Brain microvascular endothelial cell (primary cell): ENCODE measurements around the gene WASL.
"Not testable (repeated sequence)": the region's sequence is repeated elsewhere in the genome, so short reads cannot be mapped to it uniquely, and the experiment has no call there.

Experiments
- DNase-seq: peaks from one replicate; pipeline ENCODE4 v3.0.0-alpha.2; 2020
- H3K27ac ChIP-seq: fragments of 250-450 bp; sonication (Bioruptor Pico); 2 replicates; pipeline ENCODE4 v1.5.1; 2020; ENCODE audit warnings: mild to moderate bottlenecking, moderate library complexity
- H3K27me3 ChIP-seq: fragments of 250-450 bp; sonication (Bioruptor Pico); replicated peaks from 2 replicates; pipeline ENCODE4 v1.5.1; 2020; ENCODE audit warnings: mild to moderate bottlenecking
- H3K36me3 ChIP-seq: fragments of 250-450 bp; sonication (Bioruptor Pico); replicated peaks from 2 replicates; pipeline ENCODE4 v1.5.1; 2020; ENCODE audit warnings: mild to moderate bottlenecking
- H3K4me3 ChIP-seq: 2 replicates; pipeline ENCODE4 v1.5.1; 2011; ENCODE audit warnings: low read depth, mild to moderate bottlenecking, control low read depth, low read length, moderate library complexity
- CTCF ChIP-seq: IDR thresholded peaks from 2 replicates; pipeline ENCODE4 v1.5.1; 2011; ENCODE audit warnings: low read depth, mild to moderate bottlenecking, moderate library complexity, low read length, control low read depth, inconsistent platforms; ENCODE audit errors: missing control alignments
- in situ Hi-C: cut with HindIII; loops from 2 replicates; pipeline ENCODE4 v1.10.0; 2017; ENCODE audit warnings: low sequenced_read_pairs, low pct_ligation_motif_present

The WASL gene

GRCh38 chr7:123784263-123784662 lies 35.5 kb upstream of the WASL start:
- no peak for TF ChIP-seq CTCF
- Histone ChIP-seq H3K36me3 (no peaks in the 10 kb centered on the region), H3K27ac (no peak overlapping the region), H3K4me3 (no peak overlapping the region), H3K27me3 (no peaks in the 10 kb centered on the region)
- in situ Hi-C loops, result no loop called here
- no peak for DNase-seq

DNA sequence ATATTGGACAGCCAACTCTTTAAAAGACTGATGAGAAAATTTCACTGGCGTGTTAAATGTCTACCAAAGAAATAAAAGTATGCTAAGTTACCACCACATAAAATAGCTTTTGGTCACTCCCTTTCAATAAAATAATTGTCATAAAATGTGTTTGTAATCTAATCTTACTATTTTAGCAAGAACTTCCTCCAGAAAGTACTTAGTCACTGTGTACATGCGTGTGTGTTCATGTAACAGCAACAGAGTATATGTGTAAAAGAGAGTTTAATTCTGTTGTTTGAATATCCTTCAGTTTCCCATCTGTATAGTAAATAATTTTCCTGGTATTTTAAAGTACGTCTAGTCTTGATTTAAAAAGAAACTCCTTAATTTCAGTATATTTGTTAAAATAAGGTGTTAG lies 35.0 kb upstream of the WASL start:
- TF ChIP-seq CTCF, result no peak
- in situ Hi-C loops, result no loop called here
- DNase-seq, result no peak
- H3K27me3 ChIP-seq, result no peaks in the 10 kb centered on the region
- no peak overlapping the region for H3K4me3 ChIP-seq
- H3K36me3 ChIP-seq, result no peaks in the 10 kb centered on the region
- H3K27ac ChIP-seq, result no peak overlapping the region

DNA sequence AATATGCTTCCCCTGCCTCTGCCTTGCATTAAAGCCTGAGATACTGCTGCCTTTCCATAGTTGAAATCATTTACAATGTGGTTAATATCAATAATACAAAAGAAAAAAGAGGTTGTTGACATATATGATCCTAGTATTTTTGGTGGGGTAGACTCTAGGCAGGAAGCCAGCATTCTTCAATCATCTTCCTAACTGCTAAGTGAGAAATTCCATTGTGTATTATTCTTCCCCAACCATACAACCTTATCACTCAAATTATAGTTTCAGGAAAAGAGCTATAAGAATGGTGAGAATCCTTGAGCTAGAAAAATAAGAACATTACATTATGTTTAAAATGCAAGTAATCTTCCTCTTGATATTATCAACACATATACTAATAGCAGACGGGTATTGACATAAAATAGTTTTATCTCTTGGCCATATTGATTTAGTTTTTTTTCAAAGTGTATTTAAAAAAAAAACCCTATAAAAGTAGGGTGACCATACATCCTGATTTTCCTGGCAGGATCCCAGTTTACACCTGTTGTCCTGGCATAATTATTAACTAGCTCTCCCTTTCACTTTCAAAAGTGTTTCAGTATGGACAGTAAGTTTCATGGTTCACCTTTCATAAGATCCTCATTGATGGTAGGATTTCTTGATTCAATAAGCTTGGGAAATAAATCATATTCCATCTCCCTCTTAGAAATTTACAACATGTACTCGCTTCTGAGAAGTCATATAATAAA lies 33.4 kb upstream of the WASL start:
- in situ Hi-C loops, result no loop called here
- Histone ChIP-seq H3K4me3 (no peak overlapping the region), H3K27me3 (no peaks in the 10 kb centered on the region), H3K27ac (no peak overlapping the region), H3K36me3 (no peaks in the 10 kb centered on the region)
- no peak for TF ChIP-seq CTCF
- DNase-seq, result peak; percentile 20

- H3K27me3 ChIP-seq, in situ Hi-C loops, H3K36me3 ChIP-seq, H3K4me3 ChIP-seq, H3K27ac ChIP-seq, DNase-seq: not testable (repeated sequence)
These were observed 31.7 kb upstream of the WASL start for GRCh38 chr7:123780472-123780871.

- no peaks in the 10 kb centered on the region for H3K27me3 ChIP-seq
- H3K36me3 ChIP-seq, result no peaks in the 10 kb centered on the region
- in situ Hi-C loops, result no loop called here
- TF ChIP-seq CTCF, result no peak
- H3K4me3 ChIP-seq, result no peak overlapping the region
- DNase-seq, result no peak
- H3K27ac ChIP-seq, result no peak overlapping the region
These were observed 25.7 kb upstream of the WASL start for GRCh38 chr7:123774496-123774895.

DNA sequence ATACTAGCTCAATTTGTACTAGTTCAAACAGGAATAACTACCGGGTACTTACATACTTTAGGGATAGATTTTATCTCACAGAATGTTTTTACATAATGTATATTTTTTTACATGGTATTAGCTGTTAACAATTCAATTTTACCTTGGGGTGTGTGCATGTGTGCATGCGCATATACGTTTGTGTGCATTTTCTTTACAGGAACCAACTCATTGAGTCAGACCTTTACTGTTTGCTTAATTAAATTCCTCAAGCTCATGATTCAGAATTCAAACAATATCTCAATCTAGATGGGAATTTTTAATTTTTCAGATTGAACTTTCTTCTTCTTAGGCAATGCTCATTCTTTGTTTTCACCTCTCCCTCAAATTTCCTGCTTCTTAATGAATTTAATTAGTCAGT lies 24.7 kb upstream of the WASL start:
- Histone ChIP-seq H3K36me3 (no peaks in the 10 kb centered on the region), H3K27me3 (no peaks in the 10 kb centered on the region), H3K4me3 (no peak overlapping the region), H3K27ac (no peak overlapping the region)
- in situ Hi-C loops, result no loop called here
- TF ChIP-seq CTCF, result no peak
- no peak for DNase-seq
